GM23338 (cell line): Measurements from ENCODE around the gene TERC.

ENCODE experiments used
- CREB1 ChIP-seq: fragments of 250-450 bp; sonication (Bioruptor Pico); IDR thresholded peaks from 2 replicates; pipeline ENCODE4 v1.5.0; 2020; ENCODE audit warnings: low read depth, mild to moderate bottlenecking, moderate library complexity
- EZH2 ChIP-seq: fragments of 200-600 bp; sonication (generic); IDR thresholded peaks from one replicate; pipeline ENCODE4 v1.8.0; 2017; ENCODE audit warnings: antibody characterized with exemption, mild to moderate bottlenecking, low read depth; ENCODE audit not compliant: unreplicated experiment
- EZH2phosphoT487 ChIP-seq: fragments of 200-600 bp; sonication (generic); IDR thresholded peaks from one replicate; pipeline ENCODE4 v1.8.1; 2018; ENCODE audit warnings: antibody characterized with exemption; ENCODE audit not compliant: unreplicated experiment
- JUNB ChIP-seq: IDR thresholded peaks from one replicate; pipeline ENCODE4 v1.6.1; 2016; ENCODE audit warnings: antibody characterized with exemption; ENCODE audit not compliant: unreplicated experiment
- NANOG ChIP-seq: IDR thresholded peaks from 2 replicates; pipeline ENCODE4 v1.6.1; 2016; ENCODE audit warnings: antibody characterized with exemption, borderline replicate concordance
- POLR2AphosphoS5 ChIP-seq: IDR thresholded peaks from 2 replicates; pipeline ENCODE4 v1.6.1; 2016; ENCODE audit warnings: antibody characterized with exemption, low read depth
- ZNF114 ChIP-seq: fragments of 250-450 bp; sonication (Bioruptor Pico); IDR thresholded peaks from 2 replicates; pipeline ENCODE4 v1.5.0; 2020; ENCODE audit warnings: mild to moderate bottlenecking, moderate library complexity
- ZNF331 ChIP-seq: fragments of 250-450 bp; sonication (Bioruptor Pico); IDR thresholded peaks from 2 replicates; pipeline ENCODE4 v1.5.0; 2020; ENCODE audit warnings: low read depth, mild to moderate bottlenecking, moderate library complexity
- TF ChIP-seq, protein P1 (sequence below), 2 experiments: fragments of 200-600 bp in 1 of 2; sonication (generic) in 1 of 2; conservative IDR thresholded peaks; 2 replicates each; pipeline versions ENCODE4 v1.5.1 to v1.6.1; 2016 to 2017; ENCODE audit warnings: antibody characterized with exemption in 2 of 2, low read depth in 2 of 2, mild to moderate bottlenecking in 2 of 2, moderate library complexity in 1 of 2
- TF ChIP-seq, protein P2 (sequence below): IDR thresholded peaks from one replicate; pipeline ENCODE4 v1.6.1; 2018; ENCODE audit warnings: antibody characterized with exemption; ENCODE audit not compliant: unreplicated experiment
- TF ChIP-seq, protein P3 (sequence below): IDR thresholded peaks from 2 replicates; pipeline ENCODE4 v1.6.1; 2016; ENCODE audit warnings: antibody characterized with exemption
- TF ChIP-seq, protein P4 (sequence below): fragments of 250-450 bp; sonication (Bioruptor Pico); IDR thresholded peaks from 2 replicates; pipeline ENCODE4 v1.5.0; 2020; ENCODE audit warnings: mild to moderate bottlenecking, moderate library complexity

DNA sequence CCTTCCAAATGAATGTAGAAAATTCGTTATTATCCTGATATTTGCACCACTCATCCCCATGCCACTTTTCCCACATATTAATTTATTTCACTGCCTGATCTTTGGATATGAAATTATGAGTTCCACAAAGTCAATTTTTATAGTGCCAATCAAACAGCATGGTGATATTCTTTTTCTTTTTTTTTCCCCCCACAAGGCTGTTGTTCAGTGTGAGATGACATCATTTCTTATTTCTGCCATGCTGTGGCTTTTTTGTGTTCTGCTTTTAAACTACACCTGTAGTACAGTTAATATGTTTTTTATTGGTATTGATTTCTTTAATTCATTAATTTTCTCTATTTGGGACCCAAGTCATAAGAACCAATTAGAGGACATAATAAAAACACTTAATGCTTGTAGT, 22.9 kb upstream of the TERC start:
- TF ChIP-seq, protein P1, sequence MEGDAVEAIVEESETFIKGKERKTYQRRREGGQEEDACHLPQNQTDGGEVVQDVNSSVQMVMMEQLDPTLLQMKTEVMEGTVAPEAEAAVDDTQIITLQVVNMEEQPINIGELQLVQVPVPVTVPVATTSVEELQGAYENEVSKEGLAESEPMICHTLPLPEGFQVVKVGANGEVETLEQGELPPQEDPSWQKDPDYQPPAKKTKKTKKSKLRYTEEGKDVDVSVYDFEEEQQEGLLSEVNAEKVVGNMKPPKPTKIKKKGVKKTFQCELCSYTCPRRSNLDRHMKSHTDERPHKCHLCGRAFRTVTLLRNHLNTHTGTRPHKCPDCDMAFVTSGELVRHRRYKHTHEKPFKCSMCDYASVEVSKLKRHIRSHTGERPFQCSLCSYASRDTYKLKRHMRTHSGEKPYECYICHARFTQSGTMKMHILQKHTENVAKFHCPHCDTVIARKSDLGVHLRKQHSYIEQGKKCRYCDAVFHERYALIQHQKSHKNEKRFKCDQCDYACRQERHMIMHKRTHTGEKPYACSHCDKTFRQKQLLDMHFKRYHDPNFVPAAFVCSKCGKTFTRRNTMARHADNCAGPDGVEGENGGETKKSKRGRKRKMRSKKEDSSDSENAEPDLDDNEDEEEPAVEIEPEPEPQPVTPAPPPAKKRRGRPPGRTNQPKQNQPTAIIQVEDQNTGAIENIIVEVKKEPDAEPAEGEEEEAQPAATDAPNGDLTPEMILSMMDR (conservative IDR thresholded peaks at IDR 0.05; ENCODE audit: low read depth in 2 of 2) = no peak
- no peak for TF ChIP-seq EZH2
- TF ChIP-seq JUNB = no peak
- no peak for TF ChIP-seq CREB1
- no peak for TF ChIP-seq EZH2phosphoT487
- TF ChIP-seq NANOG = no peak
- no peak for TF ChIP-seq POLR2AphosphoS5
- no peak for TF ChIP-seq ZNF114 (CRISPR knock-in tag)
- TF ChIP-seq, protein P2, sequence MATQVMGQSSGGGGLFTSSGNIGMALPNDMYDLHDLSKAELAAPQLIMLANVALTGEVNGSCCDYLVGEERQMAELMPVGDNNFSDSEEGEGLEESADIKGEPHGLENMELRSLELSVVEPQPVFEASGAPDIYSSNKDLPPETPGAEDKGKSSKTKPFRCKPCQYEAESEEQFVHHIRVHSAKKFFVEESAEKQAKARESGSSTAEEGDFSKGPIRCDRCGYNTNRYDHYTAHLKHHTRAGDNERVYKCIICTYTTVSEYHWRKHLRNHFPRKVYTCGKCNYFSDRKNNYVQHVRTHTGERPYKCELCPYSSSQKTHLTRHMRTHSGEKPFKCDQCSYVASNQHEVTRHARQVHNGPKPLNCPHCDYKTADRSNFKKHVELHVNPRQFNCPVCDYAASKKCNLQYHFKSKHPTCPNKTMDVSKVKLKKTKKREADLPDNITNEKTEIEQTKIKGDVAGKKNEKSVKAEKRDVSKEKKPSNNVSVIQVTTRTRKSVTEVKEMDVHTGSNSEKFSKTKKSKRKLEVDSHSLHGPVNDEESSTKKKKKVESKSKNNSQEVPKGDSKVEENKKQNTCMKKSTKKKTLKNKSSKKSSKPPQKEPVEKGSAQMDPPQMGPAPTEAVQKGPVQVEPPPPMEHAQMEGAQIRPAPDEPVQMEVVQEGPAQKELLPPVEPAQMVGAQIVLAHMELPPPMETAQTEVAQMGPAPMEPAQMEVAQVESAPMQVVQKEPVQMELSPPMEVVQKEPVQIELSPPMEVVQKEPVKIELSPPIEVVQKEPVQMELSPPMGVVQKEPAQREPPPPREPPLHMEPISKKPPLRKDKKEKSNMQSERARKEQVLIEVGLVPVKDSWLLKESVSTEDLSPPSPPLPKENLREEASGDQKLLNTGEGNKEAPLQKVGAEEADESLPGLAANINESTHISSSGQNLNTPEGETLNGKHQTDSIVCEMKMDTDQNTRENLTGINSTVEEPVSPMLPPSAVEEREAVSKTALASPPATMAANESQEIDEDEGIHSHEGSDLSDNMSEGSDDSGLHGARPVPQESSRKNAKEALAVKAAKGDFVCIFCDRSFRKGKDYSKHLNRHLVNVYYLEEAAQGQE = no peak
- no peak for TF ChIP-seq ZNF331 (CRISPR knock-in tag)
- TF ChIP-seq, protein P3, sequence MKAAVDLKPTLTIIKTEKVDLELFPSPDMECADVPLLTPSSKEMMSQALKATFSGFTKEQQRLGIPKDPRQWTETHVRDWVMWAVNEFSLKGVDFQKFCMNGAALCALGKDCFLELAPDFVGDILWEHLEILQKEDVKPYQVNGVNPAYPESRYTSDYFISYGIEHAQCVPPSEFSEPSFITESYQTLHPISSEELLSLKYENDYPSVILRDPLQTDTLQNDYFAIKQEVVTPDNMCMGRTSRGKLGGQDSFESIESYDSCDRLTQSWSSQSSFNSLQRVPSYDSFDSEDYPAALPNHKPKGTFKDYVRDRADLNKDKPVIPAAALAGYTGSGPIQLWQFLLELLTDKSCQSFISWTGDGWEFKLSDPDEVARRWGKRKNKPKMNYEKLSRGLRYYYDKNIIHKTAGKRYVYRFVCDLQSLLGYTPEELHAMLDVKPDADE = no peak
- TF ChIP-seq, protein P4, sequence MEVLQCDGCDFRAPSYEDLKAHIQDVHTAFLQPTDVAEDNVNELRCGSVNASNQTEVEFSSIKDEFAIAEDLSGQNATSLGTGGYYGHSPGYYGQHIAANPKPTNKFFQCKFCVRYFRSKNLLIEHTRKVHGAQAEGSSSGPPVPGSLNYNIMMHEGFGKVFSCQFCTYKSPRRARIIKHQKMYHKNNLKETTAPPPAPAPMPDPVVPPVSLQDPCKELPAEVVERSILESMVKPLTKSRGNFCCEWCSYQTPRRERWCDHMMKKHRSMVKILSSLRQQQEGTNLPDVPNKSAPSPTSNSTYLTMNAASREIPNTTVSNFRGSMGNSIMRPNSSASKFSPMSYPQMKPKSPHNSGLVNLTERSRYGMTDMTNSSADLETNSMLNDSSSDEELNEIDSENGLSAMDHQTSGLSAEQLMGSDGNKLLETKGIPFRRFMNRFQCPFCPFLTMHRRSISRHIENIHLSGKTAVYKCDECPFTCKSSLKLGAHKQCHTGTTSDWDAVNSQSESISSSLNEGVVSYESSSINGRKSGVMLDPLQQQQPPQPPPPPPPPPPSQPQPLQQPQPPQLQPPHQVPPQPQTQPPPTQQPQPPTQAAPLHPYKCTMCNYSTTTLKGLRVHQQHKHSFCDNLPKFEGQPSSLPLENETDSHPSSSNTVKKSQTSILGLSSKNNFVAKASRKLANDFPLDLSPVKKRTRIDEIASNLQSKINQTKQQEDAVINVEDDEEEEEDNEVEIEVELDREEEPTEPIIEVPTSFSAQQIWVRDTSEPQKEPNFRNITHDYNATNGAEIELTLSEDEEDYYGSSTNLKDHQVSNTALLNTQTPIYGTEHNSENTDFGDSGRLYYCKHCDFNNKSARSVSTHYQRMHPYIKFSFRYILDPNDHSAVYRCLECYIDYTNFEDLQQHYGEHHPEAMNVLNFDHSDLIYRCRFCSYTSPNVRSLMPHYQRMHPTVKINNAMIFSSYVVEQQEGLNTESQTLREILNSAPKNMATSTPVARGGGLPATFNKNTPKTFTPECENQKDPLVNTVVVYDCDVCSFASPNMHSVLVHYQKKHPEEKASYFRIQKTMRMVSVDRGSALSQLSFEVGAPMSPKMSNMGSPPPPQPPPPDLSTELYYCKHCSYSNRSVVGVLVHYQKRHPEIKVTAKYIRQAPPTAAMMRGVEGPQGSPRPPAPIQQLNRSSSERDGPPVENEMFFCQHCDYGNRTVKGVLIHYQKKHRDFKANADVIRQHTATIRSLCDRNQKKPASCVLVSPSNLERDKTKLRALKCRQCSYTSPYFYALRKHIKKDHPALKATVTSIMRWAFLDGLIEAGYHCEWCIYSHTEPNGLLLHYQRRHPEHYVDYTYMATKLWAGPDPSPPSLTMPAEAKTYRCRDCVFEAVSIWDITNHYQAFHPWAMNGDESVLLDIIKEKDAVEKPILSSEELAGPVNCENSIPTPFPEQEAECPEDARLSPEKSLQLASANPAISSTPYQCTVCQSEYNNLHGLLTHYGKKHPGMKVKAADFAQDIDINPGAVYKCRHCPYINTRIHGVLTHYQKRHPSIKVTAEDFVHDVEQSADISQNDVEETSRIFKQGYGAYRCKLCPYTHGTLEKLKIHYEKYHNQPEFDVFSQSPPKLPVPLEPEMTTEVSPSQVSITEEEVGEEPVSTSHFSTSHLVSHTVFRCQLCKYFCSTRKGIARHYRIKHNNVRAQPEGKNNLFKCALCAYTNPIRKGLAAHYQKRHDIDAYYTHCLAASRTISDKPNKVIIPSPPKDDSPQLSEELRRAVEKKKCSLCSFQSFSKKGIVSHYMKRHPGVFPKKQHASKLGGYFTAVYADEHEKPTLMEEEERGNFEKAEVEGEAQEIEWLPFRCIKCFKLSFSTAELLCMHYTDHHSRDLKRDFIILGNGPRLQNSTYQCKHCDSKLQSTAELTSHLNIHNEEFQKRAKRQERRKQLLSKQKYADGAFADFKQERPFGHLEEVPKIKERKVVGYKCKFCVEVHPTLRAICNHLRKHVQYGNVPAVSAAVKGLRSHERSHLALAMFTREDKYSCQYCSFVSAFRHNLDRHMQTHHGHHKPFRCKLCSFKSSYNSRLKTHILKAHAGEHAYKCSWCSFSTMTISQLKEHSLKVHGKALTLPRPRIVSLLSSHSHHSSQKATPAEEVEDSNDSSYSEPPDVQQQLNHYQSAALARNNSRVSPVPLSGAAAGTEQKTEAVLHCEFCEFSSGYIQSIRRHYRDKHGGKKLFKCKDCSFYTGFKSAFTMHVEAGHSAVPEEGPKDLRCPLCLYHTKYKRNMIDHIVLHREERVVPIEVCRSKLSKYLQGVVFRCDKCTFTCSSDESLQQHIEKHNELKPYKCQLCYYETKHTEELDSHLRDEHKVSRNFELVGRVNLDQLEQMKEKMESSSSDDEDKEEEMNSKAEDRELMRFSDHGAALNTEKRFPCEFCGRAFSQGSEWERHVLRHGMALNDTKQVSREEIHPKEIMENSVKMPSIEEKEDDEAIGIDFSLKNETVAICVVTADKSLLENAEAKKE = no peak
